Activated CD8-positive, alpha-beta T cell treated with anti-CD3 and anti-CD28 coated beads, Interleukin-2, amount 10 ng/mL, durations not matched to agents 7 days and 5 days (primary cell): ENCODE data around the gene STIM1. TPM values are rescaled to one million over a fixed set of nuclear protein-coding genes. Genes with fewer than 3 reads are reported as not detected.
"Not testable (repeated sequence)": the region's sequence is repeated elsewhere in the genome, so short reads cannot be mapped to it uniquely, and the experiment has no call there.

Experiments used
- ATAC-seq: fragments of 150-1000 bp; cut with Tn5 transposase; one replicate; pipeline ENCODE4 v1.10.0; 2021; ENCODE audit warnings: moderate library complexity
- CTCF ChIA-PET: fragments of 350-600 bp; sonication (Branson Sonifier 250); formaldehyde crosslinking; loops from one replicate; lab custom pipeline; 2021; ENCODE audit warnings: antibody characterized with exemption; lab: Charles Lee
- POLR2A ChIA-PET: fragments of 350-600 bp; sonication (Branson Sonifier 250); formaldehyde crosslinking; loops from one replicate; lab custom pipeline; 2021; ENCODE audit warnings: antibody characterized with exemption; lab: Charles Lee
- DNase-seq: peaks from one replicate; pipeline ENCODE4 v3.0.0-alpha.2; 2020
- H3K27ac Mint-ChIP-seq: one replicate; pipeline ENCODE4 v1.8.0; 2021; ENCODE audit warnings: mild to moderate bottlenecking, mixed read lengths
- H3K27me3 Mint-ChIP-seq: one replicate; pipeline ENCODE4 v1.8.0; 2021; ENCODE audit warnings: low read depth, mixed read lengths
- H3K36me3 Mint-ChIP-seq: one replicate; pipeline ENCODE4 v1.8.0; 2021; ENCODE audit warnings: low read depth, mixed read lengths
- H3K4me1 Mint-ChIP-seq: one replicate; pipeline ENCODE4 v1.8.0; 2021; ENCODE audit warnings: low read depth, mixed read lengths
- H3K4me3 Mint-ChIP-seq: one replicate; pipeline ENCODE4 v1.8.0; 2021; ENCODE audit warnings: mild to moderate bottlenecking, mixed read lengths
- H3K9me3 Mint-ChIP-seq: one replicate; pipeline ENCODE4 v1.8.0; 2022; ENCODE audit warnings: mixed read lengths; ENCODE audit not compliant: insufficient read depth
- total RNA-seq, 2 experiments: library from RNA; stranded (reverse); gene quantifications; one replicate each; pipeline ENCODE4 v1.2.3, GENCODE V29; 2021

STIM1 gene
- total RNA-seq: 100 to 1,000 TPM in 1 of 2 experiments, 10 to 100 TPM in 1; 97.3 to 104 TPM

GRCh38 chr11:3854977-3855807, at the start of gene STIM1:
TSS of gene STIM1 (plus strand) at chr11:3855664. CDS start at chr11:3856271, 607 bp downstream.
- Mint-ChIP-seq H3K27ac (peak within 1 kb of the TSS; percentile 99), H3K36me3 (peaks cover 25% of the 10 kb centered on the region), H3K4me1 (peaks cover 59% of the 10 kb centered on the region)

GRCh38 chr11:3807909-3808860, 47.3 kb upstream of the STIM1 start, which contains the start of gene PGAP2:
TSS of gene PGAP2 (plus strand) at chr11:3808560. CDS start at chr11:3811260, 2,700 bp downstream.
- peak; percentile 87 for ATAC-seq
- H3K27me3 Mint-ChIP-seq: no peaks in the 10 kb centered on the region

More at GRCh38 chr11:3854977-3855807, at the start of gene STIM1:
- DNase-seq (peak; percentile 98), ATAC-seq (peak; percentile 77)
- CTCF ChIA-PET: interaction anchor here (0.6 to 19.5 kb wide), 67 partner anchors 12 to 241 kb away, joined by 3 to 630 read pairs (median 9); partner anchors contain the start of genes NUP98, PGAP2 and RHOG
- H3K9me3 Mint-ChIP-seq: no peaks in the 10 kb centered on the region
- POLR2A ChIA-PET: interaction anchor here (0.5 to 13.5 kb wide), 45 partner anchors 9 to 239 kb away, joined by 3 to 234 read pairs (median 4); partner anchors contain the start of genes NUP98 and RHOG
- no peaks in the 10 kb centered on the region for H3K27me3 Mint-ChIP-seq
- H3K4me3 Mint-ChIP-seq: peak within 1 kb of the TSS; percentile 88

GRCh38 chr11:3808861-3809623, 46.4 kb upstream of the STIM1 start:
- DNase-seq (peak; percentile 72), ATAC-seq (peak; percentile 80)
- peaks cover 20% of the 10 kb centered on the region for H3K4me1 Mint-ChIP-seq
- peak overlapping the region; percentile 93 for H3K4me3 Mint-ChIP-seq
- no peaks in the 10 kb centered on the region for H3K27me3 Mint-ChIP-seq
- POLR2A ChIA-PET: interaction anchor here (1.1 to 3.5 kb wide), 5 partner anchors 12 to 264 kb away, joined by 4 to 30 read pairs (median 4); partner anchors contain the start of genes NUP98 and RHOG
- peak overlapping the region; percentile 50 for H3K27ac Mint-ChIP-seq
- CTCF ChIA-PET: interaction anchor here (0.7 to 5.8 kb wide), 44 partner anchors 10 to 289 kb away, joined by 3 to 87 read pairs (median 6); partner anchors contain the start of genes NUP98, RHOG and STIM1
- no peaks in the 10 kb centered on the region for H3K36me3 Mint-ChIP-seq
- H3K9me3 Mint-ChIP-seq: no peaks in the 10 kb centered on the region

More at GRCh38 chr11:3807909-3808860, 47.3 kb upstream of the STIM1 start, which contains the start of gene PGAP2:
- Mint-ChIP-seq H3K4me3 (peak within 1 kb of the TSS; percentile 93), H3K9me3 (no peaks in the 10 kb centered on the region), H3K27ac (peak within 1 kb of the TSS; percentile 85), H3K36me3 (no peaks in the 10 kb centered on the region), H3K4me1 (peaks cover 21% of the 10 kb centered on the region)
- peak; percentile 64 for DNase-seq
- ChIA-PET POLR2A (interaction anchor here (0.7 to 3.5 kb wide), 7 partner anchors 11 to 47 kb away, joined by 3 to 30 read pairs (median 4); partner anchors contain the start of genes NUP98, RHOG and STIM1), CTCF (interaction anchor here (0.7 to 5.8 kb wide), 44 partner anchors 10 to 289 kb away, joined by 3 to 87 read pairs (median 6); partner anchors contain the start of genes NUP98, RHOG and STIM1)

- Mint-ChIP-seq H3K36me3 (no peaks in the 10 kb centered on the region), H3K27me3 (no peaks in the 10 kb centered on the region), H3K4me1 (peaks cover 18% of the 10 kb centered on the region), H3K27ac (no peak overlapping the region), H3K9me3 (no peaks in the 10 kb centered on the region), H3K4me3 (no peak overlapping the region)
- DNase-seq (no peak), ATAC-seq (no peak)
- ChIA-PET CTCF (interaction anchor here (0.9 to 5.8 kb wide), 30 partner anchors 9 to 263 kb away, joined by 3 to 87 read pairs (median 10); partner anchors contain the start of genes NUP98 and RHOG), POLR2A (interaction anchor here (1.1 to 3.5 kb wide), 4 partner anchors 12 to 263 kb away, joined by 4 to 30 read pairs (median 9); partner anchors contain the start of genes NUP98 and RHOG)
These were observed 45.9 kb upstream of the STIM1 start for GRCh38 chr11:3809624-3809928.

GRCh38 chr11:3810446-3810845, 45.0 kb upstream of the STIM1 start:
- DNase-seq (no peak), ATAC-seq (no peak)
- CTCF ChIA-PET: interaction anchor here (0.6 to 5.8 kb wide), 9 partner anchors 8 to 262 kb away, joined by 3 to 74 read pairs (median 12); partner anchors contain the start of genes NUP98 and RHOG
- Mint-ChIP-seq H3K27me3 (no peaks in the 10 kb centered on the region), H3K36me3 (no peaks in the 10 kb centered on the region), H3K4me1 (peaks cover 16% of the 10 kb centered on the region), H3K9me3 (no peaks in the 10 kb centered on the region), H3K27ac (no peak overlapping the region), H3K4me3 (no peak overlapping the region)
- POLR2A ChIA-PET: interaction anchor here (0.6 to 3.1 kb wide), 3 partner anchors 27 to 330 kb away, joined by 3 to 14 read pairs (median 4); partner anchors contain the start of gene RHOG

GRCh38 chr11:3810951-3811350, 44.5 kb upstream of the STIM1 start:
- POLR2A ChIA-PET: interaction anchor here (0.6 to 3.1 kb wide), 3 partner anchors 28 to 330 kb away, joined by 3 to 14 read pairs (median 4); partner anchors contain the start of gene RHOG
- CTCF ChIA-PET: interaction anchor here (3.9 to 5.8 kb wide), 4 partner anchors 8 to 261 kb away, joined by 22 to 74 read pairs (median 45); partner anchors contain the start of genes NUP98 and RHOG
- H3K4me1 Mint-ChIP-seq: peaks cover 16% of the 10 kb centered on the region
- H3K36me3 Mint-ChIP-seq: no peaks in the 10 kb centered on the region
- no peak for ATAC-seq
- no peak for DNase-seq
- no peak overlapping the region for H3K4me3 Mint-ChIP-seq
- no peaks in the 10 kb centered on the region for H3K27me3 Mint-ChIP-seq
- H3K9me3 Mint-ChIP-seq: no peaks in the 10 kb centered on the region
- H3K27ac Mint-ChIP-seq: peak overlapping the region; percentile 23

- H3K27ac Mint-ChIP-seq, ATAC-seq, H3K4me3 Mint-ChIP-seq, POLR2A ChIA-PET, DNase-seq, H3K4me1 Mint-ChIP-seq, H3K36me3 Mint-ChIP-seq, H3K9me3 Mint-ChIP-seq, H3K27me3 Mint-ChIP-seq: not testable (repeated sequence)
- CTCF ChIA-PET: interaction anchor here (1.6 to 2.0 kb wide), 2 partner anchors 10 to 40 kb away, joined by 6 to 8 read pairs; no protein-coding TSS in a partner anchor
These were observed 40.6 kb upstream of the STIM1 start for GRCh38 chr11:3814832-3815231.

GRCh38 chr11:3815845-3816244, 39.6 kb upstream of the STIM1 start:
- DNase-seq: no peak
- ChIA-PET CTCF (interaction anchor here (1.0 to 6.6 kb wide), 5 partner anchors 7 to 38 kb away, joined by 3 to 42 read pairs (median 4); partner anchors contain the start of gene PGAP2), POLR2A (no interaction called here)
- no peaks in the 10 kb centered on the region for H3K9me3 Mint-ChIP-seq
- no peak overlapping the region for H3K4me3 Mint-ChIP-seq
- no peak for ATAC-seq
- H3K27ac Mint-ChIP-seq: peak overlapping the region; percentile 1
- peaks cover 3% of the 10 kb centered on the region for H3K4me1 Mint-ChIP-seq
- peaks cover 4% of the 10 kb centered on the region for H3K36me3 Mint-ChIP-seq
- H3K27me3 Mint-ChIP-seq: no peaks in the 10 kb centered on the region

- ATAC-seq (no peak), DNase-seq (no peak)
- ChIA-PET CTCF (interaction anchor here (1.0 to 6.6 kb wide), 5 partner anchors 8 to 37 kb away, joined by 3 to 42 read pairs (median 4); partner anchors contain the start of gene PGAP2), POLR2A (interaction anchor here (0.6 kb wide), 1 partner anchor 44 kb away, joined by 3 read pairs; no protein-coding TSS in a partner anchor)
- Mint-ChIP-seq H3K27me3 (no peaks in the 10 kb centered on the region), H3K27ac (no peak overlapping the region), H3K4me3 (no peak overlapping the region), H3K4me1 (peaks cover 3% of the 10 kb centered on the region), H3K9me3 (no peaks in the 10 kb centered on the region), H3K36me3 (peaks cover 4% of the 10 kb centered on the region)
These were observed 38.8 kb upstream of the STIM1 start for GRCh38 chr11:3816673-3817072.
